RWPE2 (cell line): ENCODE measurements around the gene EDAR.

Source experiments
- ATAC-seq: fragments of 200-7000 bp; cut with Tn5 transposase; 3 replicates; pipeline ENCODE4 v1.9.1; 2021; ENCODE audit warnings: low read depth
- DNase-seq: peaks from one replicate; pipeline ENCODE4 v3.0.0-alpha.2; 2020; ENCODE audit warnings: low spot score
- H3K27ac ChIP-seq: fragments of 450-650 bp; 2 replicates; pipeline ENCODE4 v1.5.1; 2017; ENCODE audit warnings: mild to moderate bottlenecking; ENCODE audit not compliant: poor library complexity, severe bottlenecking
- H3K27me3 ChIP-seq: fragments of 250-450 bp; sonication (Bioruptor Pico); 2 replicates; pipeline ENCODE4 v1.5.1; 2021; ENCODE audit warnings: mild to moderate bottlenecking, moderate library complexity; ENCODE audit not compliant: insufficient read depth, poor library complexity, severe bottlenecking
- H3K36me3 ChIP-seq: fragments of 250-450 bp; sonication (Bioruptor Pico); 2 replicates; pipeline ENCODE4 v1.5.1; 2020; ENCODE audit warnings: low read depth, mild to moderate bottlenecking, moderate library complexity
- H3K4me1 ChIP-seq: fragments of 250-450 bp; sonication (Bioruptor Pico); 2 replicates; pipeline ENCODE4 v1.5.1; 2021; ENCODE audit warnings: mild to moderate bottlenecking, moderate library complexity; ENCODE audit not compliant: insufficient read depth, poor library complexity, severe bottlenecking
- H3K4me3 ChIP-seq: fragments of 250-450 bp; sonication (Bioruptor Pico); 2 replicates; pipeline ENCODE4 v1.5.1; 2021; ENCODE audit warnings: mild to moderate bottlenecking, moderate library complexity; ENCODE audit not compliant: severe bottlenecking
- H3K9me3 ChIP-seq: fragments of 250-450 bp; sonication (Bioruptor Pico); 2 replicates; pipeline ENCODE4 v1.5.1; 2021; ENCODE audit warnings: mild to moderate bottlenecking, moderate library complexity; ENCODE audit not compliant: severe bottlenecking
- CTCF ChIP-seq: fragments of 450-650 bp; IDR thresholded peaks from one replicate; pipeline ENCODE4 v1.5.1; 2017; ENCODE audit warnings: mild to moderate bottlenecking, moderate library complexity; ENCODE audit not compliant: poor library complexity, severe bottlenecking

Gene EDAR

GRCh38 chr2:109030870-109031475 is 42.0 kb upstream of the EDAR start:
- no peaks in the 10 kb centered on the region for H3K36me3 ChIP-seq
- ATAC-seq (no peak), DNase-seq (no peak)
- no peaks in the 10 kb centered on the region for H3K9me3 ChIP-seq
- peaks cover 4% of the 10 kb centered on the region for H3K4me1 ChIP-seq
- no peak for TF ChIP-seq CTCF
- H3K27me3 ChIP-seq, result no peaks in the 10 kb centered on the region
- no peak overlapping the region for H3K27ac ChIP-seq
- no peak overlapping the region for H3K4me3 ChIP-seq

- no peak for TF ChIP-seq CTCF
- Histone ChIP-seq H3K27ac (no peak overlapping the region), H3K9me3 (no peaks in the 10 kb centered on the region), H3K4me3 (no peak overlapping the region), H3K4me1 (peaks cover 4% of the 10 kb centered on the region), H3K27me3 (no peaks in the 10 kb centered on the region), H3K36me3 (no peaks in the 10 kb centered on the region)
- DNase-seq (no peak), ATAC-seq (no peak)
Observed at GRCh38 chr2:109029490-109030201, 40.6 kb upstream of the EDAR start.

DNA sequence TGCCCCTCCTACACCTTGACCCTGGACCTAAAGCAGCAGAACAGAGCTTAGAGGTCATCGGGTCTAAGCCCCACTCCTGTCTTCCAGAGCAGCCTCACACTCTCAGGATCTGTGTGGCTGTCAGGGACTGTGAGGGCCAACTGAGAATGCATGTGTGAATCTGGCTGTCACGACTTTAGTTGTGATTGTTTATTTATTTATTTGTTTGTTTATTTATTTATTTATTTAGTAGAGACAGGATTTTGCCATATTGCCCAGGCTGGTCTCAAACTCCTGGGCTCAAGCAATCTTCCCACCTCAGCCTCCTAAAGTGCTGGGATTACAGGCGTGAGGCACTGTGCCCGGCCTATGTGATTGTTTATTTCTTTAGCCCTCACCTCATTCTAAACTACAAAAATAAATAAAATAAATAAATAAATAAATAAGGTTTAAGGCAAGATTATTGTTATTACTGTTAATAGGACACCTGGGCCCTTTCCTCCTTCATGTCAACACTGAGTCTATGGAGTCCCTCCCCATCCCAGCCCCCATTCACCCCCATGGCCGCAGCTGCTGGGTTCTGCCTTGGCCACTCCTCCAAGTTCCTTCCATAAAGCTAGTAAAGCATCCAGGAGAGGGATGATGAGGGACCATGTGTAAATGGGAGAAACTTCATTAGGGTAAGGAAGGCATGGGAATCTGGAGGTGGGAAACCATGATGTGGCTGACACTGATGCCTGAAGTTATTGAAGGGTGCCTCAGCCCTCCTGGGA is 39.9 kb upstream of the EDAR start:
- H3K4me3 ChIP-seq, result no peak overlapping the region
- H3K36me3 ChIP-seq, result no peaks in the 10 kb centered on the region
- no peak for DNase-seq
- H3K27me3 ChIP-seq, result no peaks in the 10 kb centered on the region
- peaks cover 4% of the 10 kb centered on the region for H3K4me1 ChIP-seq
- H3K27ac ChIP-seq, result no peak overlapping the region
- no peaks in the 10 kb centered on the region for H3K9me3 ChIP-seq
- ATAC-seq, result no peak
- no peak for TF ChIP-seq CTCF

GRCh38 chr2:109028277-109028676 is 39.3 kb upstream of the EDAR start:
- Histone ChIP-seq H3K27ac (no peak overlapping the region), H3K36me3 (no peaks in the 10 kb centered on the region), H3K4me3 (no peak overlapping the region), H3K4me1 (peaks cover 4% of the 10 kb centered on the region), H3K9me3 (no peaks in the 10 kb centered on the region), H3K27me3 (no peaks in the 10 kb centered on the region)
- ATAC-seq, result no peak
- TF ChIP-seq CTCF, result no peak
- no peak for DNase-seq
